GM12878 (cell line): ENCODE data around the gene NFIX. TPM values are rescaled to one million over a fixed set of nuclear protein-coding genes. Genes with fewer than 3 reads are reported as not detected.

Experiments
- ATAC-seq: fragments of 200-7000 bp; cut with Tn5 transposase; 3 replicates; pipeline ENCODE4 v1.9.1; 2020; ENCODE audit warnings: mild to moderate bottlenecking, moderate library complexity
- BruUV-seq: library from RNA; stranded (reverse); fragments of 400-500 nt; replicated peaks from 2 replicates; lab custom pipeline; 2021; lab: Mats Ljungman, UMichigan
- CTCF ChIA-PET: fragments of 300-600 bp; sonication (Branson Sonifier 250); formaldehyde crosslinking; extraction: SDS; loops from one replicate; lab custom pipeline; 2021; ENCODE audit warnings: inconsistent platforms; lab: Yijun Ruan, JAX
- POLR2A ChIA-PET: fragments of 350-600 bp; formaldehyde crosslinking; extraction: SDS; loops from one replicate; lab custom pipeline; 2021; ENCODE audit warnings: inconsistent platforms; lab: Charles Lee
- RAD21 ChIA-PET: fragments of 300-600 bp; sonication (Branson Sonifier 250); formaldehyde crosslinking; loops from one replicate; lab custom pipeline; 2023; ENCODE audit warnings: antibody characterized with exemption; ENCODE audit not compliant: unreplicated experiment; lab: Charles Lee
- SMC1A ChIA-PET: fragments of 300-600 bp; sonication (Branson Sonifier 250); formaldehyde crosslinking; loops from one replicate; lab custom pipeline; 2023; ENCODE audit not compliant: unreplicated experiment, uncharacterized antibody; lab: Charles Lee
- DNase-seq: peaks from one replicate; pipeline ENCODE4 v3.0.0-alpha.2; 2011; ENCODE audit warnings: low read depth, low spot score
- FAIRE-seq: peaks from 3 replicates; lab custom pipeline; 2011; peaks lifted over from hg19 to GRCh38; lab: Jason Lieb, UNC
- H2AFZ ChIP-seq: 2 replicates; pipeline ENCODE4 v1.6.0; 2011; ENCODE audit warnings: low read depth, low read length, control low read depth; ENCODE audit not compliant: control insufficient read depth
- H3K27ac ChIP-seq: 2 replicates; pipeline ENCODE4 v1.5.1; 2011; ENCODE audit warnings: control low read depth; ENCODE audit not compliant: control insufficient read depth, insufficient read depth
- H3K27me3 ChIP-seq, 2 experiments: replicated peaks in 1 of 2; 2 replicates each; pipeline versions ENCODE4 v1.6.0 to v1.6.1; 2011; ENCODE audit warnings: low read length in 1 of 2; ENCODE audit not compliant: control insufficient read depth in 2 of 2, insufficient read depth in 2 of 2
- H3K36me3 ChIP-seq, 2 experiments: 2 replicates each; pipeline ENCODE4 v1.5.1; 2011; ENCODE audit warnings: low read length in 1 of 2; ENCODE audit not compliant: control insufficient read depth in 2 of 2, insufficient read depth in 2 of 2
- H3K4me1 ChIP-seq: 2 replicates; pipeline ENCODE4 v1.6.1; 2011; ENCODE audit warnings: mild to moderate bottlenecking, low read length, moderate library complexity, mixed read lengths; ENCODE audit not compliant: control insufficient read depth, insufficient read depth
- H3K4me2 ChIP-seq: 2 replicates; pipeline ENCODE4 v1.6.0; 2011; ENCODE audit warnings: control low read depth; ENCODE audit not compliant: control insufficient read depth, insufficient read depth
- H3K4me3 ChIP-seq: fragments of 200-600 bp; sonication (generic); 2 replicates; pipeline ENCODE4 v1.5.1; 2016
- H3K79me2 ChIP-seq: 2 replicates; pipeline ENCODE4 v1.6.0; 2011; ENCODE audit warnings: low read length; ENCODE audit not compliant: control insufficient read depth, insufficient read depth
- H3K9ac ChIP-seq: 2 replicates; pipeline ENCODE4 v1.8.0; 2011; ENCODE audit warnings: low read length, control low read depth, mixed read lengths; ENCODE audit not compliant: control insufficient read depth, insufficient read depth
- H3K9me3 ChIP-seq: replicated peaks from 3 replicates; pipeline ENCODE4 v1.5.1; 2011; ENCODE audit warnings: mild to moderate bottlenecking, low read length; ENCODE audit not compliant: control insufficient read depth, insufficient read depth
- H4K20me1 ChIP-seq: 2 replicates; pipeline ENCODE4 v1.6.0; 2011; ENCODE audit not compliant: control insufficient read depth, insufficient read depth
- BRCA1 ChIP-seq: IDR thresholded peaks from 2 replicates; pipeline ENCODE4 v1.6.1; 2011; ENCODE audit warnings: low read depth, low read length, improper control_type of control experiment
- CREM ChIP-seq: IDR thresholded peaks from 2 replicates; pipeline ENCODE4 v1.6.1; 2014; ENCODE audit warnings: antibody characterized with exemption, low read depth
- PAX8 ChIP-seq: fragments of 450-650 bp; IDR thresholded peaks from 2 replicates; pipeline ENCODE4 v1.6.1; 2017; ENCODE audit warnings: mild to moderate bottlenecking, moderate library complexity
- POLR2AphosphoS5 ChIP-seq: IDR thresholded peaks from 2 replicates; pipeline ENCODE4 v1.6.1; 2011; ENCODE audit warnings: mild to moderate bottlenecking, low read length, inconsistent platforms
- ZBTB33 ChIP-seq: fragments of 450-650 bp; IDR thresholded peaks from 2 replicates; pipeline ENCODE4 v1.6.1; 2017; ENCODE audit warnings: mild to moderate bottlenecking
- WGBS: methylation state at CpG from one replicate; pipeline ENCODE4 v1.1.6; 2016; ENCODE audit warnings: low lambda C conversion rate; ENCODE audit not compliant: insufficient replicate concordance, insufficient coverage; ENCODE audit errors: missing lambda C conversion rate; 5-methylcytosine and 5-hydroxymethylcytosine counted together
- in situ Hi-C: fragments of 300-500 bp; cut with MboI; formaldehyde crosslinking; loops from 9 replicates; pipeline ENCODE4 v1.14.3; 2018; ENCODE audit warnings: mixed read lengths
- intact Hi-C: fragments of 100-400 bp; cut with micrococcal nuclease; formaldehyde crosslinking; loops from one replicate; pipeline ENCODE4 v1.14.2; 2022; ENCODE audit not compliant: unreplicated experiment
- polyA plus RNA-seq, 11 experiments: library from polyadenylated mRNA; depleted of rRNA in 4 of 11; unstranded in 6 of 11; stranded (reverse) in 5 of 11; fragments of >200 nt; fragmentation: Nextera tagmentation in 4 of 11; fragmentation: Illumina TruSeq in 1 of 11; extraction: Ambion mirVana in 4 of 11; extraction: Trizol in 1 of 11; gene quantifications; 1 replicate in 1 of 11; 2 replicates in 10 of 11; pipeline versions ENCODE4 v1.2.1 to v1.2.3, GENCODE V29; 2011 to 2016; ENCODE audit warnings: inconsistent platforms in 2 of 11, missing spikeins in 2 of 11, low read depth in 1 of 11
- total RNA-seq, 4 experiments: library from RNA; depleted of rRNA in 3 of 4; stranded (reverse); fragments of >200 nt in 3 of 4; fragmentation: Illumina TruSeq in 1 of 4; extraction: Trizol in 1 of 4; gene quantifications; 2 replicates each; pipeline versions ENCODE4 v1.2.1 to v1.2.3, GENCODE V29; 2013 to 2021
- TF ChIP-seq, protein P1 (sequence below): fragments of 450-650 bp; IDR thresholded peaks from 2 replicates; pipeline ENCODE4 v1.6.1; 2017; ENCODE audit warnings: borderline replicate concordance

The NFIX gene
- total and polyA plus RNA-seq, 10 of the 15 experiments (the other 5 are each of a cell fraction or from before 2014, with no cell fraction given), result 0.02 to 2.2 (median 0.28) TPM

GRCh38 chr19:13069415-13070359, 74.4 kb downstream of the NFIX start:
- intact Hi-C loops, result no loop called here
- Histone ChIP-seq H4K20me1 (no peaks in the 10 kb centered on the region), H3K27me3 (no peaks in the 10 kb centered on the region; a peak in 3 of 4 replicates), H3K4me3 (no peak overlapping the region), H3K79me2 (no peaks in the 10 kb centered on the region), H3K4me2 (no peak overlapping the region), H3K9me3 (no peaks in the 10 kb centered on the region), H2AFZ (no peak overlapping the region), H3K4me1 (no peaks in the 10 kb centered on the region), H3K36me3 (no peaks in the 10 kb centered on the region), H3K27ac (no peak overlapping the region), H3K9ac (no peak overlapping the region)
- ChIA-PET RAD21 (interaction anchor here (0.8 to 1.4 kb wide), 2 partner anchors 8 to 92 kb away, joined by 3 to 4 read pairs; no protein-coding TSS in a partner anchor), SMC1A (no interaction called here), CTCF (interaction anchor here (0.6 to 2.2 kb wide), 6 partner anchors 8 to 174 kb away, joined by 3 to 14 read pairs (median 4); no protein-coding TSS in a partner anchor), POLR2A (no interaction called here)
- ATAC-seq (no peak; the same call in 2 of the 3 replicates), FAIRE-seq (no peak), DNase-seq (no peak)
- in situ Hi-C loops, result no loop called here
- BruUV-seq, result no TSS peak
- TF ChIP-seq CREM (no peak), BRCA1 (no peak), ZBTB33 (no peak), PAX8 (no peak), POLR2AphosphoS5 (no peak)
- TF ChIP-seq, protein P1, sequence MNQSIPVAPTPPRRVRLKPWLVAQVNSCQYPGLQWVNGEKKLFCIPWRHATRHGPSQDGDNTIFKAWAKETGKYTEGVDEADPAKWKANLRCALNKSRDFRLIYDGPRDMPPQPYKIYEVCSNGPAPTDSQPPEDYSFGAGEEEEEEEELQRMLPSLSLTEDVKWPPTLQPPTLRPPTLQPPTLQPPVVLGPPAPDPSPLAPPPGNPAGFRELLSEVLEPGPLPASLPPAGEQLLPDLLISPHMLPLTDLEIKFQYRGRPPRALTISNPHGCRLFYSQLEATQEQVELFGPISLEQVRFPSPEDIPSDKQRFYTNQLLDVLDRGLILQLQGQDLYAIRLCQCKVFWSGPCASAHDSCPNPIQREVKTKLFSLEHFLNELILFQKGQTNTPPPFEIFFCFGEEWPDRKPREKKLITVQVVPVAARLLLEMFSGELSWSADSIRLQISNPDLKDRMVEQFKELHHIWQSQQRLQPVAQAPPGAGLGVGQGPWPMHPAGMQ, result no peak
- 26% methylated on average over 20 of the region's 20 CpGs for WGBS
